Activated CD4-positive, alpha-beta T cell treated with anti-CD3 and anti-CD28 coated beads, Interleukin-2, amount 50 U/mL, for 4 hours (primary cell): ENCODE measurements around the gene BANF1.
"Not testable (repeated sequence)": the region's sequence is repeated elsewhere in the genome, so short reads cannot be mapped to it uniquely, and the experiment has no call there.

Experiments
- DNase-seq, 2 experiments: peaks; one replicate each; pipeline ENCODE4 v3.0.0-alpha.2; 2020

BANF1 gene

GRCh38 chr11:65978391-65979238 lies 23.7 kb upstream of the BANF1 start:
- no peak for DNase-seq

- no peak for DNase-seq
These were observed 23.0 kb upstream of the BANF1 start for GRCh38 chr11:65979261-65979759.

GRCh38 chr11:65981101-65981740 lies 21.1 kb upstream of the BANF1 start:
- DNase-seq, result no peak

GRCh38 chr11:65981972-65982823 lies 20.1 kb upstream of the BANF1 start:
- no peak for DNase-seq

GRCh38 chr11:65982824-65983588 lies 19.3 kb upstream of the BANF1 start:
- no peak for DNase-seq

- DNase-seq, result no peak
These were observed 18.7 kb upstream of the BANF1 start for GRCh38 chr11:65983589-65983987.

- DNase-seq, result no peak
These were observed 15.0 kb upstream of the BANF1 start for GRCh38 chr11:65987336-65987735.

GRCh38 chr11:65988791-65989592 lies 13.3 kb upstream of the BANF1 start:
- peak; percentile 90 for DNase-seq

- DNase-seq, result no peak
These were observed 10.2 kb upstream of the BANF1 start for GRCh38 chr11:65992056-65992455.

GRCh38 chr11:65997286-65997685 lies 5.0 kb upstream of the BANF1 start:
- DNase-seq, result no peak

- DNase-seq, result peak in 1 of 2 experiments; percentile 63
These were observed 434 bp downstream of the BANF1 start for GRCh38 chr11:66002648-66003225.

- DNase-seq, result no peak
These were observed 988 bp downstream of the BANF1 start for GRCh38 chr11:66003291-66003690.

- no peak for DNase-seq
These were observed 1.9 kb downstream of the BANF1 start for GRCh38 chr11:66004186-66004585.

- DNase-seq, result no peak
These were observed 4.0 kb downstream of the BANF1 start for GRCh38 chr11:66006134-66006890.

GRCh38 chr11:66006891-66007176 lies 4.5 kb downstream of the BANF1 start:
- no peak for DNase-seq

GRCh38 chr11:66007201-66007634 lies 4.9 kb downstream of the BANF1 start:
- no peak for DNase-seq

- DNase-seq, result no peak
These were observed 5.8 kb downstream of the BANF1 start for GRCh38 chr11:66008095-66008467.

- DNase-seq, result no peak
These were observed 6.3 kb downstream of the BANF1 start for GRCh38 chr11:66008468-66009101.

- DNase-seq, result not testable (repeated sequence)
These were observed 7.7 kb downstream of the BANF1 start for GRCh38 chr11:66010036-66010435.

- DNase-seq, result no peak
These were observed 9.0 kb downstream of the BANF1 start for GRCh38 chr11:66011239-66011784.
